ENCODE results near the gene SVOP.
"Not testable (repeated sequence)": the region's sequence is repeated elsewhere in the genome, so short reads cannot be mapped to it uniquely, and the experiment has no call there.

SVOP gene

GRCh38 chr12:108879615-108880254 lies 141.1 kb downstream of the SVOP start, which contains the start of gene DAO:
Gene DAO (plus strand): TSS chr12:108880092. CDS start chr12:108885007, 4,915 bp downstream.
- DNase-seq, result no peak

- DNase-seq, result no peak
These were observed 144.3 kb downstream of the SVOP start for GRCh38 chr12:108876550-108876949.

DNA sequence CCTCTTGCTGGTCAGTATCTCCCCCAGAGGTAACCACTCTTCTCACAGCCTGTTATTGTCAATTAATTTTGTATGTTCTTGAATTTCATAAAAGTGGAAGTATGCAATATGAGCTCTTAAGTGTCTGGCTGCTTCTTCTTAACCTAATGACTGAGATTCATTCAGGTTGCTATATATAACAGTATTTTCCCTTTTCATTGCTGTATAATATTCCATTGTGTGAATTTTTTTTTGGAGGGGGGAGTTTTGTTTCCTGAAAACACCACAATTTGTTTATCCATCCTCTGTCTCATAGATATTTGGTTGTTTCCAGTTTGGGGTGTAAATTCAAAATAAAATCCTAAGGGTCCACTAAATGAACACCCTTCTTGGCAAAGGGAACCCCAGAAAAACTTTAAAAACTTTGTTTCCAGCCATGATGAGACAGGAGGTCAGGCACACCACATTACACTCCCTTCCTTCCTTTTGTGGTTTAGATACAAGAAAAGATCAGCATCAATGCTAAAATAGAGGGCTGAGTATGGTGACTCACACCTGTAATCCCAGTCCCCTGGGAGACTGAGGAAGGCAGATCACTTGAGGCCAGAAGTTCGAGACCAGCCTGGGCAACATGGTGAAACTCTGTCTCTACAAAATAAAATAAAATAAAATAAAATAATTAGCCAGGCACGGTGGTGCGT lies 145.0 kb downstream of the SVOP start:
- DNase-seq, result no peak

- no peak for DNase-seq
These were observed 145.6 kb downstream of the SVOP start for GRCh38 chr12:108875280-108875679.

- no peak for DNase-seq
These were observed 152.1 kb downstream of the SVOP start for GRCh38 chr12:108868781-108869180.

- DNase-seq, result not testable (repeated sequence)
These were observed 154.8 kb downstream of the SVOP start for GRCh38 chr12:108866083-108866482.

DNA sequence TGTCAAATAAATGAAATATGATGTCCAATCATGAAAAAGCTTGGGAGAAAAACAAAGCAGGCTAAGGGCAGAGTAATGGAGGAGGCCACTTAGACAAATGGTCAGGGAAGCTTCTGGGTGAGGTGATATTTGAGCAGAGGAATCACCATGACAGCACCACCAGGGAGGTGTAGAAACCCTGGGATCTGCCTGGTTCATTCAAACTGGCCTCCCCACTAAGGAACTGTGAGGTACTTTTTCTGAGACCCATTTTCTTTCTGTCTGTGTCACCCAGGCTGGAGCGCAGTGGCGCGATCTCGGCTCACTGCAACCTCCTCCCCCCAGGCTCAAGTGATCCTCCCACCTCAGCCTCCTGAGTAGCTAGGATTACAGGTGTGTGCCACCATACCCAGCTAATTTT lies 155.7 kb downstream of the SVOP start:
- no peak for DNase-seq

- no peak for DNase-seq
These were observed 158.3 kb downstream of the SVOP start for GRCh38 chr12:108862588-108862959.

DNA sequence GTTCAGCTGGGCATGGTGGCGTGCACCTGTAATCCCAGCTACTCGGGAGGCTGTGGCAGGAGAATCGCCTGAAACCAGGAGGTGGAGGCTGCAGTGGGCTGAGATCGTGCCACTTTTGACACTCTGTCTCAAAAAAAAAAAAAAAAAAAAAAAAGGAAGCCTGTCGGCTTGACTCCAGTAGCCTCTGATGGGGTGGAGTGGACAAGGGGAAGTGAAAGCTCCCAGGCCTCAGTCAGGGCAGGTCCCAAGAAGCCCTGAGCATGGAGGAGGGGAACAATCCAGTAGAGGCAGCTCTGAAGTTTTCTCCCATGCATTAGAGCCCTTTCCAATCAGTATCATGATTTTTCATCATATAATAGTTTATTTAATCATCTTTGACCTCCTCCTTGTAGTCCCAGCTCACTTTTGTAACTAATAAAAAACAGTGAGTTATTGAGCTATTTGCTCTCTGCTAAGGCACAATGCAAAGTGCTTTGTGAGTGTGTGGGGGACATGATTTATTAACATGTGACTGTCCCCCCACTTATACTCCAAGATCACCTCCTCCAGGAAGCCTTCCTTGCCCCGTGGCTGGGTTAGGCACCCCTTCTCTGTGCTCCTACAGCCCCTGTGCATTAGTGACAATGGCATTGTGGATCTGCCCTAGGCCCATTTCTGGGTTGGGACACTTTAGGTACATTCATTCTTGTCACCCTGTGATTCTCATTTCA lies 158.8 kb downstream of the SVOP start:
- peak; percentile 19 for DNase-seq

DNA sequence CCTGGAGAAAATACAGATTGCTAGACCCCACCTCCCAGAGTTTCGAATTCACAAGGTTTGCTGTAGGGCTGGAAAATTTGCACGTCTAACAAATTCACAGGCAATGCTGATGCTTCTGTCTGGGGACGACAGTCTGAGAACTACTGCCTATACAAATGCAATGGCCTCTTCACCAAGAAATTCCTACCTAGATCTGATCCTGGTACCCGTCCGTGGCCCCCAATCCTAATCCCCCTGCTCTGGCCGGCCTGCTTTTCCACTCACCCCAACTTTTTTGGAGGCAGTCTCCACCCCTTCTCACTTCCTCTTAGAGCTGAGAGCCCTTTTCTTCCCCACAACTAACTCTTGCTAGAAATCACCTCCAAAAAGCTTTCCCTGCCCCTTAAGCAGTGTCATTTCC lies 160.4 kb downstream of the SVOP start:
- no peak for DNase-seq

DNA sequence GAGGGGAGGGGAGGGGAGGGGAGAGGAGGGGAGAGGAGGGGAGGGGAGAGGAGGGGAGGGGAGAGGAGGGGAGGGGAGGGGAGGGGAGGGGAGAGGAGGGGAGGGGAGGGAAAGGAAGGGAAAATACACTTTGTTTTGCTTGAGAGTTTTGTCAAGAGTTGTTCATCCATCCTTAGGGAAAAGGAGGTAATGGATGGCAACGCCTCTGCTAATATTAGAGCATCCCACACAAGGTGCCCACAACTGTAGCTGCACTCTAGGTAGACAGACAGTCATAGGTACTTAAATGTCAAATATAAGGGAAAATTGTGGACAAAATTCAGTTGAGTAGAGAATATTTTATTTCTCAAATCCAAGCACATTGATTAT lies 161.0 kb downstream of the SVOP start:
- no peak for DNase-seq

GRCh38 chr12:108859141-108859922 lies 161.5 kb downstream of the SVOP start:
- DNase-seq, result not testable (repeated sequence)

DNA sequence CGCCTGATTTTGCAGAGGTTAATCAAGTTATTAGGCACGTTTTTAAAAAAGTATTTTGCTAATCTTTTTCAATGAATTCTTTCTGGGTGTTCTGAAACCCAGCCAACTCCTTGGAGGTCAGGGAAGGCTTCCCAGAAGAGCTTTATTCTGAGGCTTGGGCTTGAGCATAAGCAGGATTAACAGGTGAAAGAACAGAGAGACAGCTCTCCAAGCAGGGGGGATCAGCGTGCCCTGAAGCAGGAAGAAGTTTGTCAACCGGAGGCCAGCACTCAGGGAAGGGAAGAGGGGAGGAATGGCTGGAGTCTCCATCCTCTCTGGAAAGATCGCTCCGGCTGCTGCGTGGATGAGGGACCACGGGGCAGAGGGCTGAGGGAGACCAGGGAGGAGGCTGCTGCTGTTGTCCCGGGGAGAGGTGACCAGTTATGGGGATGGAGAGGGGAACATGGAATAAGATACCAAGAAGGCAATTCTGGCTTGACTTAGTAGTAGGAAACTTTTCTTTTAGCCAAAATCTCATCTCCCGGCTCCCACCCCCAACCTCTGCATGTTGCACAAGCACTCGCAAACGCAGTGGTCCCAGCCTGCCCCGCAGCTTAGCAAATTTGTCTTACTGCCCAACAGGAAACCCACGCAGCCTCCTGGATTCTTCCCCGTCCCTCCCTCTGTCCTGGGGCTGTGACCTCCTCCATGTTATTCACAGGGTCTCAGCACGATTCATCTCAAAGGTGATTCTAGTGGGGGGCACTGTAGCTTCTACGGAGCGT lies 162.4 kb downstream of the SVOP start:
- DNase-seq, result no peak

All from CD4-positive, alpha-beta T cell treated with Interleukin-12 subunit alpha and Interleukin-12 subunit beta, for 1 hour (primary cell).